H1 (cell line): ENCODE data around the gene ZNF593. TPM values are rescaled to one million over a fixed set of nuclear protein-coding genes. Genes with fewer than 3 reads are reported as not detected.

Experiments
- polyA plus RNA-seq, 7 experiments: library from polyadenylated mRNA; depleted of rRNA in 3 of 7; stranded (reverse) in 5 of 7; unstranded in 2 of 7; fragments of >200 nt in 5 of 7; fragments of 200-250 nt in 2 of 7; gene quantifications; 1 replicate in 5 of 7; 2 replicates in 1 of 7; 4 replicates in 1 of 7; pipeline versions ENCODE4 v1.2.1 to v1.2.3, GENCODE V29; 2011 to 2013; ENCODE audit warnings: missing spikeins in 2 of 7, mixed read lengths in 2 of 7
- total RNA-seq: library from RNA; stranded (reverse); fragmentation: NEBNext Ultra II Directional; extraction: Animal tissue kit (Norgen Biotek cat#: 25700); gene quantifications from 2 replicates; pipeline ENCODE4 v1.2.1, GENCODE V29; 2021

Gene ZNF593
- total and polyA plus RNA-seq, 2 of the 8 experiments (the other 6 are each of a cell fraction or from before 2014, with no cell fraction given), result 38.2 to 68.0 TPM

Other genes starting within 250 kb of the ZNF593 start
- gene PAFAH2, start 171.8 kb upstream of the ZNF593 start, total RNA-seq, result 7.6 and 9.3 TPM in 2 replicates
- 7.7 and 15.6 TPM in 2 replicates for gene PAFAH2, start 171.8 kb upstream of the ZNF593 start, polyA plus RNA-seq (2011; rRNA removed)
- 1.2 and 1.3 TPM in 2 replicates for gene EXTL1, start 148.1 kb upstream of the ZNF593 start, total RNA-seq
- 0.89 and 2.0 TPM in 2 replicates for gene EXTL1, start 148.1 kb upstream of the ZNF593 start, polyA plus RNA-seq (2011; rRNA removed)
- 0.19 TPM in 1 of 2 replicates, not detected in the other for gene SLC30A2, start 123.8 kb upstream of the ZNF593 start, total RNA-seq
- 0.76 and 0.78 TPM in 2 replicates for gene SLC30A2, start 123.8 kb upstream of the ZNF593 start, polyA plus RNA-seq (2011; rRNA removed)
- not detected in 2 replicates for gene TRIM63, start 102.3 kb upstream of the ZNF593 start, total RNA-seq
- not detected in 2 replicates for gene TRIM63, start 102.3 kb upstream of the ZNF593 start, polyA plus RNA-seq (2011; rRNA removed)
- 4.5 and 5.2 TPM in 2 replicates for gene PDIK1L, start 58.1 kb upstream of the ZNF593 start, total RNA-seq
- 0.83 and 0.95 TPM in 2 replicates for gene PDIK1L, start 58.1 kb upstream of the ZNF593 start, polyA plus RNA-seq (2011; rRNA removed)
- gene FAM110D, start 10.8 kb upstream of the ZNF593 start, total RNA-seq, result 0.46 and 0.48 TPM in 2 replicates
- gene FAM110D, start 10.8 kb upstream of the ZNF593 start, polyA plus RNA-seq (2011; rRNA removed), result 0.20 and 0.21 TPM in 2 replicates
- gene C1orf232, start 945 bp upstream of the ZNF593 start, total RNA-seq, result not detected in 2 replicates
- not detected in 2 replicates for gene C1orf232, start 945 bp upstream of the ZNF593 start, polyA plus RNA-seq (2011; rRNA removed)
- gene ZNF593OS, start 1.9 kb downstream of the ZNF593 start, total RNA-seq, result not detected in 2 replicates
- not detected in 2 replicates for gene ZNF593OS, start 1.9 kb downstream of the ZNF593 start, polyA plus RNA-seq (2011; rRNA removed)
- 13.0 and 14.5 TPM in 2 replicates for gene CNKSR1, start 7.6 kb downstream of the ZNF593 start, total RNA-seq
- 13.9 and 20.9 TPM in 2 replicates for gene CNKSR1, start 7.6 kb downstream of the ZNF593 start, polyA plus RNA-seq (2011; rRNA removed)
- 0.65 and 0.90 TPM in 2 replicates for gene CATSPER4, start 20.7 kb downstream of the ZNF593 start, total RNA-seq
- gene CATSPER4, start 20.7 kb downstream of the ZNF593 start, polyA plus RNA-seq (2011; rRNA removed), result 0.83 TPM in 2 replicates
- gene CEP85, start 64.3 kb downstream of the ZNF593 start, total RNA-seq, result 35.3 and 40.4 TPM in 2 replicates
- 37.4 and 43.7 TPM in 2 replicates for gene CEP85, start 64.3 kb downstream of the ZNF593 start, polyA plus RNA-seq (2011; rRNA removed)
- gene SH3BGRL3, start 110.2 kb downstream of the ZNF593 start, total RNA-seq, result 77.8 and 84.4 TPM in 2 replicates
- gene SH3BGRL3, start 110.2 kb downstream of the ZNF593 start, polyA plus RNA-seq (2011; rRNA removed), result 107 and 120 TPM in 2 replicates
- gene UBXN11, start 136.7 kb downstream of the ZNF593 start, total RNA-seq, result 6.1 and 6.3 TPM in 2 replicates
- 10.4 and 14.8 TPM in 2 replicates for gene UBXN11, start 136.7 kb downstream of the ZNF593 start, polyA plus RNA-seq (2011; rRNA removed)
- gene CD52, start 148.1 kb downstream of the ZNF593 start, total RNA-seq, result 2.4 TPM in 1 of 2 replicates, not detected in the other
- 2.7 and 3.1 TPM in 2 replicates for gene CD52, start 148.1 kb downstream of the ZNF593 start, polyA plus RNA-seq (2011; rRNA removed)
- 17.0 and 22.2 TPM in 2 replicates for gene CRYBG2, start 184.2 kb downstream of the ZNF593 start, total RNA-seq
- gene CRYBG2, start 184.2 kb downstream of the ZNF593 start, polyA plus RNA-seq (2011; rRNA removed), result 14.2 and 22.1 TPM in 2 replicates
- not detected in 2 replicates for gene ZNF683, start 202.8 kb downstream of the ZNF593 start, total RNA-seq
- gene ZNF683, start 202.8 kb downstream of the ZNF593 start, polyA plus RNA-seq (2011; rRNA removed), result not detected in 2 replicates
- gene LIN28A, start 240.9 kb downstream of the ZNF593 start, total RNA-seq, result 1,467 and 1,486 TPM in 2 replicates
- 313 and 403 TPM in 2 replicates for gene LIN28A, start 240.9 kb downstream of the ZNF593 start, polyA plus RNA-seq (2011; rRNA removed)